Activated naive CD8-positive, alpha-beta T cell treated with anti-CD3 and anti-CD28 coated beads, Interleukin-2, amount 10 ng/mL, durations not matched to agents 7 days and 5 days (primary cell): Measurements from ENCODE around the gene ADPGK. TPM values are rescaled to one million over a fixed set of nuclear protein-coding genes. Genes with fewer than 3 reads are reported as not detected.
A peak's percentile ranks its signal among the peaks of the same experiment; 100 is the strongest.
"Not testable (repeated sequence)": the region's sequence is repeated elsewhere in the genome, so short reads cannot be mapped to it uniquely, and the experiment has no call there.

ENCODE experiments used
- ATAC-seq: fragments of 150-1000 bp; cut with Tn5 transposase; one replicate; pipeline ENCODE4 v1.10.0; 2021; ENCODE audit warnings: low read depth, moderate library complexity
- POLR2A ChIA-PET: fragments of 350-600 bp; sonication (Branson Sonifier 250); formaldehyde crosslinking; loops from one replicate; lab custom pipeline; 2021; ENCODE audit warnings: antibody characterized with exemption; lab: Charles Lee
- DNase-seq: peaks from one replicate; pipeline ENCODE4 v3.0.0; 2021
- H3K27ac Mint-ChIP-seq: one replicate; pipeline ENCODE4 v1.8.0; 2022; ENCODE audit warnings: mild to moderate bottlenecking, mixed read lengths
- H3K27me3 Mint-ChIP-seq: one replicate; pipeline ENCODE4 v1.8.0; 2022; ENCODE audit warnings: mild to moderate bottlenecking, moderate library complexity, mixed read lengths
- H3K36me3 Mint-ChIP-seq: one replicate; pipeline ENCODE4 v1.8.0; 2021; ENCODE audit warnings: mild to moderate bottlenecking, mixed read lengths
- H3K4me1 Mint-ChIP-seq: one replicate; pipeline ENCODE4 v1.8.0; 2021; ENCODE audit warnings: mixed read lengths
- H3K4me3 Mint-ChIP-seq: one replicate; pipeline ENCODE4 v1.8.0; 2022; ENCODE audit warnings: mild to moderate bottlenecking, moderate library complexity, mixed read lengths
- H3K9me3 Mint-ChIP-seq: one replicate; pipeline ENCODE4 v1.8.0; 2021; ENCODE audit warnings: mixed read lengths
- total RNA-seq, 2 experiments: library from RNA; stranded (reverse); gene quantifications; one replicate each; pipeline ENCODE4 v1.2.3, GENCODE V29; 2021

The ADPGK gene
- total RNA-seq, 2 experiments from 2014 or later: 76.1 to 79.2 TPM

DNA sequence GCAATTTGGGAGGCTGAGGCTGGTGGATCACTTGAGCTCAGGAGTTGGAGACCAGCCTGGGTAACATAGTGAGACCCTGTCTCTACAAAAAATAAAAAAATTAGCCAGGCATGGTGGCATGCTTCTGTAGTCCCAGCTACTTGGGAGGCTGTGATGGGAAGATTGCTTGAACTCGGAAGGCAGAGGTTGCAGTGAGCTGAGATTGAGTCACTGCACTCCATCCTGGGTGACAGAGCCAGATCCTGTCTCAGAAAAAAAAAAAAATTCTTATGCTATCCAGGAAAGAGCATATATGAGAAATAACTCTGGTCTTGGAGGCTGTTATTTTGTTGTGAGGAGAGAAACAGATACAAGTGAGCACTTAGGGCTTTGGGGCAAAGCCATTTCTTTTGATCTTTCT is 55.3 kb downstream of the ADPGK start:
- H3K27ac Mint-ChIP-seq, H3K4me3 Mint-ChIP-seq, H3K4me1 Mint-ChIP-seq, H3K27me3 Mint-ChIP-seq, H3K9me3 Mint-ChIP-seq, POLR2A ChIA-PET, DNase-seq, ATAC-seq: not testable (repeated sequence)
- H3K36me3 Mint-ChIP-seq: peaks cover 15% of the 10 kb centered on the region

GRCh38 chr15:72727154-72727553 is 56.4 kb downstream of the ADPGK start:
- Mint-ChIP-seq H3K27me3 (no peaks in the 10 kb centered on the region), H3K4me1 (peaks cover 1% of the 10 kb centered on the region), H3K36me3 (peaks cover 12% of the 10 kb centered on the region), H3K4me3 (no peak overlapping the region), H3K27ac (no peak overlapping the region), H3K9me3 (no peaks in the 10 kb centered on the region)
- ATAC-seq (no peak), DNase-seq (no peak)
- POLR2A ChIA-PET: no interaction called here

DNA sequence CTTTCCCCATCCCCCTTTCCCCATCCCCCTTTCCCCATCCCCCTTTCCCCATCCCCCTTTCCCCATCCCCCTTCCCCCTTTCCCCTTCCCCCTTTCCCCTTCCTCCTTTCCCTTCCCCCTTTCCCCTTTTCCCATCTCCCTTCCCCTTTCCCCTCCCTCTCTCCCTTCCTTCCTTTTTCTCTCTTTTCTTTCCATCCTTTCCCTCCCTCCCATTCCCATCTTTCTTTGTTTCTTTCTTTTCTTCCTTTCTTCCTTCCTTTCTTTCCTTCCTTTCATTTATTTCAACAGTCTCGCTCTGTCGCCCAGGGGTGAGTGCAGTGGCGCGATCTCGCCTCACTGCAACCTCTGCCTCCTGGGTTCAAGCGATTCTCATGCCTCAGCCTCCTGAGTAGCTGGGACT is 57.7 kb downstream of the ADPGK start:
- H3K4me3 Mint-ChIP-seq, H3K9me3 Mint-ChIP-seq, H3K36me3 Mint-ChIP-seq, DNase-seq, POLR2A ChIA-PET, H3K27ac Mint-ChIP-seq, H3K27me3 Mint-ChIP-seq, ATAC-seq, H3K4me1 Mint-ChIP-seq: not testable (repeated sequence)

DNA sequence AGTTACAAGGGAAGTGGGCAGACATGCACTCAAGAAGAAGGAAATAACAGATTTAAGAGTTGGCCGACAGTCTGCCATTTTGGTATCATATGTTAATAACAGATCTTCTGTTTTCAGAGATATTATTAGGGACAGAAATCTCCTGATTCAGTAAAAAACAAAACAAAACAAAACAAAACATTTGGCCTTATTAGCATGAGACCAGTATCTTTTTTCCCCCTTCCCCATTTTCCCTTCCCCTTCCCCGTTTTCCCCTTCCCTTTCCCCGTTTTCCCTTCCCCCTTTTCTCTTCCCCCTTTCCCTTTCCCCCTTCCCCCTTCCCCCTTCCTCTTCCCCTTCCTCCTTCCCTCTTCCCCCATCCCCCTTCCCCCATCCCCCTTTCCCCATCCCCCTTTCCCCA is 58.1 kb downstream of the ADPGK start:
- ATAC-seq (no peak), DNase-seq (no peak)
- no peak overlapping the region for H3K27ac Mint-ChIP-seq
- H3K27me3 Mint-ChIP-seq: no peaks in the 10 kb centered on the region
- H3K4me1 Mint-ChIP-seq: peaks cover 2% of the 10 kb centered on the region
- POLR2A ChIA-PET: no interaction called here
- H3K36me3 Mint-ChIP-seq: peaks cover 7% of the 10 kb centered on the region
- H3K9me3 Mint-ChIP-seq: no peaks in the 10 kb centered on the region
- H3K4me3 Mint-ChIP-seq: no peak overlapping the region

GRCh38 chr15:72724028-72724427 is 59.5 kb downstream of the ADPGK start:
- no peak for ATAC-seq
- Mint-ChIP-seq H3K27ac (no peak overlapping the region), H3K4me3 (no peak overlapping the region), H3K4me1 (peaks cover 2% of the 10 kb centered on the region), H3K9me3 (no peaks in the 10 kb centered on the region), H3K36me3 (peaks cover 7% of the 10 kb centered on the region), H3K27me3 (no peaks in the 10 kb centered on the region)
- no peak for DNase-seq
- POLR2A ChIA-PET: interaction anchor here (1.4 kb wide), 1 partner anchor 16 kb away, joined by 3 read pairs; no protein-coding TSS in a partner anchor

DNA sequence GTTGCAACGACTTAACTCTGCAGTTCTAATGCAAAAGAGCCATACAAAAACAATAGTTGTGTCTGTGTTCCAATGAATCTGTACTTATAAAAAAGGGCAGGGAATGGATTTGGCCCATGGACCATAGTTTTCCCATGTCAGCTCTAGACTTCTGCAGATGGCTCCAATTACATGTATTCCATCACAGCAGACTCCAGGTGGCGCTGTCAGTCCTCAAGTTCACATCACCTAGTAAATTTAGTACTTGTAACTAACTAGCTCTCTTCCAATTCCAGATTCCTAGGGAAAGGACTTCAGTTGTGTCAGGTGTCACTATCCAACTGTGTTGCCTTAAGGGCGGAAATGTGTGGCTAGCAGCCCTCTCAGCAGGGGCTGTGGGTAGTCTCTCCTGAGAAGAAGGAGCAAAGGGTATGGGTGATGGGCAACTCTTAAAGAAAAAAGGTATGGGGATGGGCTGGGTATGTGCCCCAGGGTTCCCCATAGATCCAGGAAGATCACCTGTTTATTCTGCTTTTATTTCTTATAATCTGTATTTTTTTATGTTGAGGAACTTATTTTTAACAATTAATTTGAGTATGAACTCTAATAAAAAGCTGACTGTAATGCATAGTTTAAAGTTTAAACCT is 61.4 kb downstream of the ADPGK start:
- DNase-seq (peak; percentile 66), ATAC-seq (no peak)
- H3K27me3 Mint-ChIP-seq: no peaks in the 10 kb centered on the region
- H3K4me3 Mint-ChIP-seq: no peak overlapping the region
- POLR2A ChIA-PET: interaction anchor here (1.3 kb wide), 1 partner anchor 61 kb away, joined by 5 read pairs; the partner anchor contains the start of gene ADPGK
- H3K4me1 Mint-ChIP-seq: peaks cover 2% of the 10 kb centered on the region
- no peak overlapping the region for H3K27ac Mint-ChIP-seq
- no peaks in the 10 kb centered on the region for H3K9me3 Mint-ChIP-seq
- peaks cover 10% of the 10 kb centered on the region for H3K36me3 Mint-ChIP-seq

- H3K36me3 Mint-ChIP-seq, POLR2A ChIA-PET, H3K27me3 Mint-ChIP-seq, ATAC-seq, DNase-seq, H3K9me3 Mint-ChIP-seq, H3K4me1 Mint-ChIP-seq, H3K4me3 Mint-ChIP-seq, H3K27ac Mint-ChIP-seq: not testable (repeated sequence)
Measured at GRCh38 chr15:72708551-72709303, 74.8 kb downstream of the ADPGK start.

DNA sequence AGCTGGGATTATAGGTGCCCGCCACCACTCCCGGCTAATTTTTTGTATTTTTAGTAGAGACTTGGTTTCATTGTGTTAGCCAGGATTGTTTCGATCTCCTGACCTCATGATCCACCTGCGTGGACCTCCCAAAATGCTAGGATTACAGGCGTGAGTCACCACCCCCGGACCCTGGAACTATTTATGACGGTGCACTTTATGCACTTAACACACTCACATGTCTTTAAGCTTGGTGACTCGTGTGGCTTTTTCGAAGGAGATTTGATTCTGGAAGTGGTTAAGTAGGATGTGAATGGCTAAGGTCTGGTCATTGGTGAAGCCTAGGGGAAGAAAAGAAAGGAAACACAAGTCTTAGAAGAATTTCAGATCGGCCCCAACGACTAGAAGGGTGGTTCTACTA is 77.3 kb downstream of the ADPGK start:
- Mint-ChIP-seq H3K36me3 (peaks cover 2% of the 10 kb centered on the region), H3K27ac (no peak overlapping the region), H3K27me3 (no peaks in the 10 kb centered on the region), H3K4me3 (no peak overlapping the region), H3K9me3 (no peaks in the 10 kb centered on the region), H3K4me1 (peaks cover 2% of the 10 kb centered on the region)
- DNase-seq: no peak
- POLR2A ChIA-PET: interaction anchor here (0.6 kb wide), 1 partner anchor 363 kb away, joined by 3 read pairs; no protein-coding TSS in a partner anchor
- no peak for ATAC-seq

Other genes starting within 250 kb of the ADPGK start
- not detected for gene GOLGA6B, start 129.1 kb downstream of the ADPGK start, total RNA-seq
- under 1 TPM in 1 of 2 experiments, not detected in 1; 0.62 TPM for gene HIGD2B, start 97.6 kb downstream of the ADPGK start, total RNA-seq
- 10 to 100 TPM; 17.1 to 19.3 TPM for gene BBS4, start 97.6 kb downstream of the ADPGK start, total RNA-seq